Uterus (tissue), 4 donors: ENCODE measurements around the gene ASTN2. TPM values are rescaled to one million over a fixed set of nuclear protein-coding genes. Genes with fewer than 3 reads are reported as not detected.

ENCODE experiments used
- DNase-seq, 2 donors: peaks; one replicate each; pipeline ENCODE4 v3.0.0-alpha.2; 2019 to 2020
- H3K27ac ChIP-seq, 2 donors: fragments of 200-600 bp; sonication (generic); 1 replicate in 1 of 2; 2 replicates in 1 of 2; pipeline ENCODE4 v1.5.1; 2016 to 2018
- H3K27me3 ChIP-seq, 2 donors: fragments of 200-600 bp; sonication (generic); one replicate each; pipeline ENCODE4 v1.5.1; 2018 to 2019; ENCODE audit warnings: control low read depth in 1 of 2
- H3K36me3 ChIP-seq, 2 donors: fragments of 200-600 bp; sonication (generic); one replicate each; pipeline ENCODE4 v1.5.1; 2019; ENCODE audit warnings: control low read depth in 1 of 2
- H3K4me1 ChIP-seq, 2 donors: fragments of 200-600 bp; sonication (generic); one replicate each; pipeline ENCODE4 v1.5.1; 2018 to 2019; ENCODE audit warnings: control low read depth in 1 of 2
- H3K4me3 ChIP-seq, 2 donors: fragments of 200-600 bp; sonication (generic); 1 replicate in 1 of 2; 2 replicates in 1 of 2; pipeline ENCODE4 v1.5.1; 2018 to 2019; ENCODE audit warnings: mild to moderate bottlenecking in 1 of 2
- H3K9me3 ChIP-seq, 2 donors: fragments of 200-600 bp; sonication (generic); one replicate each; pipeline ENCODE4 v1.5.1; 2019; ENCODE audit warnings: control low read depth in 1 of 2
- POLR2A ChIP-seq, 2 donors: fragments of 450-650 bp; IDR thresholded peaks; one replicate each; pipeline ENCODE4 v1.6.1; 2016; ENCODE audit warnings: antibody characterized with exemption in 2 of 2, mild to moderate bottlenecking in 1 of 2, moderate library complexity in 1 of 2
- intact Hi-C: fragments of 100-400 bp; cut with DNase I; formaldehyde crosslinking; loops from one replicate; pipeline ENCODE4 v1.15.1; 2023; ENCODE audit warnings: low total_unique reads
- total RNA-seq, 4 donors: library from RNA; depleted of rRNA in 3 of 4; stranded (reverse); fragments of >200 nt in 3 of 4; gene quantifications; one replicate each; pipeline versions ENCODE4 v1.1.0 to v1.2.4, GENCODE V29; 2014 to 2023
- TF ChIP-seq, protein P1 (sequence below), 4 experiments: fragments of 200-600 bp in 2 of 4; fragments of 450-650 bp in 2 of 4; sonication (generic) in 2 of 4; IDR thresholded peaks; one replicate each; pipeline ENCODE4 v1.5.1; 2016 to 2019; ENCODE audit warnings: antibody characterized with exemption in 4 of 4, mild to moderate bottlenecking in 2 of 4, moderate library complexity in 1 of 4
- donor health status: DM: yes; HTN: yes; CAD: no.

Gene ASTN2
- total RNA-seq, 4 donors from 2014 or later: 1.8 to 8.6 (median 6.7) TPM

DNA sequence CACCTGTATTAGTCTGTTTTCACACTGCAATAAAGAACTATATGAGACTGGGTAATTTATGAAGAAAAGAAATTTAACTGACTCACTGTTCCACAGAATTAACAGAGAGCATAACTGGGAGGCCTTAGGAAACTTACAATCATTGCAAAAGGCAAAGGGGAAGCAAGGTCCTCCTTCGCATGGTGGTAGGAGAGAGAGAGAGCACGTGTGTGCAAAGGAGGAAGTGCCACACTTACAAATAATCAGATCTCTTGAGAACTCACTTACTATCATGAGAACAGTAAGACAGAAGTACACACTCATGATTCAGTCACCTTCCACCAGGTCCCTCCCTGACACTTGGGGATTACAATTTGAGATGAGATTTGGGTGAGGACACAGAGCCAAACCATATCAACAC lies 469.0 kb downstream of the ASTN2 start:
- DNase-seq: no peak
- Histone ChIP-seq H3K4me3 (no peak overlapping the region), H3K27me3 (no peaks in the 10 kb centered on the region), H3K27ac (no peak overlapping the region), H3K4me1 (no peaks in the 10 kb centered on the region), H3K9me3 (no peaks in the 10 kb centered on the region), H3K36me3 (no peaks in the 10 kb centered on the region)
- intact Hi-C loops: no loop called here
- no peak for TF ChIP-seq POLR2A (IDR thresholded peaks at IDR 0.05)
- TF ChIP-seq, protein P1, sequence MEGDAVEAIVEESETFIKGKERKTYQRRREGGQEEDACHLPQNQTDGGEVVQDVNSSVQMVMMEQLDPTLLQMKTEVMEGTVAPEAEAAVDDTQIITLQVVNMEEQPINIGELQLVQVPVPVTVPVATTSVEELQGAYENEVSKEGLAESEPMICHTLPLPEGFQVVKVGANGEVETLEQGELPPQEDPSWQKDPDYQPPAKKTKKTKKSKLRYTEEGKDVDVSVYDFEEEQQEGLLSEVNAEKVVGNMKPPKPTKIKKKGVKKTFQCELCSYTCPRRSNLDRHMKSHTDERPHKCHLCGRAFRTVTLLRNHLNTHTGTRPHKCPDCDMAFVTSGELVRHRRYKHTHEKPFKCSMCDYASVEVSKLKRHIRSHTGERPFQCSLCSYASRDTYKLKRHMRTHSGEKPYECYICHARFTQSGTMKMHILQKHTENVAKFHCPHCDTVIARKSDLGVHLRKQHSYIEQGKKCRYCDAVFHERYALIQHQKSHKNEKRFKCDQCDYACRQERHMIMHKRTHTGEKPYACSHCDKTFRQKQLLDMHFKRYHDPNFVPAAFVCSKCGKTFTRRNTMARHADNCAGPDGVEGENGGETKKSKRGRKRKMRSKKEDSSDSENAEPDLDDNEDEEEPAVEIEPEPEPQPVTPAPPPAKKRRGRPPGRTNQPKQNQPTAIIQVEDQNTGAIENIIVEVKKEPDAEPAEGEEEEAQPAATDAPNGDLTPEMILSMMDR (IDR thresholded peaks at IDR 0.05): no peak

DNA sequence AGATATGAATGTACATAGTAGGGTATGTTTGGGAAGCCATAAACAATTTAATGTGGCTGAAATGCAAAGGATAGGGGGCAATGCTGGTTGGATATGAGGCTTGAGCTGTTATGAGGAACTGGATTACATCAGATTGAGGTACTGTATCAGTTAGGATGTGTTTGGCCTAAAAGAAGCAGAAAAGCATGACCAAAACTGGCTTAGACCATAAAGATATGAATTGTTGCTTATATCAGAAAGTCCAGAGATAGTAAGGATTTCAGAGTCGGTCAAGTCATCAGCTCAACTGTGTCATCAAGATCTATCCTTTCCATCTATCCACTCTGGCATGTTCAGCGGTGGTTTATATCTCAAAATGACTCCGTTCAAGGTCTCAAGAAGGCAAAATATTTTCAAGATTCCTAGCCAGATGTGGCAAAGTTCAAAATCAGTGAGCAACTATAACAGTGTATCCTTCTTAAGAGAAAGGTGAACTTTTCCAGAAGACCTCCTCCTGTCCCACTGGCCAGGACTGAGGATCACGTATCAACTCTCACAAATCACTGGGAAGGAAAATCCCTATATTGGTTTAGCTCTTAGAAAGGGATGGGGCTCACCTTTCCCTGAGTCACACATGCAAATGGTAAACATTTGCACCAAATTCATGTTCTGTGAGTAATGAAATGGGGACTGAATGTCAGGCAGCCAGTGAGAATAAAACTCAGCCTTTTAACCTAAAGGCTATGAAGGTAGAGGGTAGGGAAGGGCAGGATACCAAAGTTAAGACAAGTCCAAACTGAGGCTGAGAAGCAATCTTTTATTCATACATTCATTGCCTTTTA lies 469.9 kb downstream of the ASTN2 start:
- Histone ChIP-seq H3K27ac (no peak overlapping the region), H3K4me1 (no peaks in the 10 kb centered on the region), H3K27me3 (no peaks in the 10 kb centered on the region), H3K36me3 (no peaks in the 10 kb centered on the region), H3K9me3 (no peaks in the 10 kb centered on the region), H3K4me3 (no peak overlapping the region)
- intact Hi-C loops: no loop called here
- no peak for TF ChIP-seq POLR2A (IDR thresholded peaks at IDR 0.05)
- TF ChIP-seq, protein P1 (IDR thresholded peaks at IDR 0.05): no peak
- no peak for DNase-seq

DNA sequence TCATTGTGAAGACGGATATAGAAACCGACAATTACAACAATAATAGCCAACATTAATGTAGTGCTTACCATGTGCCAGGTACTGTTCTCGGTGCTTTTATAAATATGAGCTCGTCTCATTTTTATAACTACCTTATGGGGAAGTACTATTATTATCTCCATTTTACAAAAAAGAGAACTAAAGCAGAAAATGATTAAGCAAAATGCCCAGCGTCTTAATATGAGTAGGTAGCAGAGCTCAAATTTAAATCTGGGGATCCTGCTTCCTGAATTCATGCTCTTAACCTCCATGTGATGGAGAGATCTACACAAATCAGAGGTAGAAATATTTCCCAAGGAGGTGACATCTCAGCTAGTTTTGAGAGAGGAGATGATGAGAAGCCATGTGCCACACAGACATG lies 470.9 kb downstream of the ASTN2 start:
- no peaks in the 10 kb centered on the region for H3K36me3 ChIP-seq
- TF ChIP-seq POLR2A (IDR thresholded peaks at IDR 0.05): no peak
- TF ChIP-seq, protein P1 (IDR thresholded peaks at IDR 0.05): no peak
- intact Hi-C loops: no loop called here
- no peaks in the 10 kb centered on the region for H3K27me3 ChIP-seq
- no peaks in the 10 kb centered on the region for H3K9me3 ChIP-seq
- no peak for DNase-seq
- no peak overlapping the region for H3K27ac ChIP-seq
- no peaks in the 10 kb centered on the region for H3K4me1 ChIP-seq
- no peak overlapping the region for H3K4me3 ChIP-seq

DNA sequence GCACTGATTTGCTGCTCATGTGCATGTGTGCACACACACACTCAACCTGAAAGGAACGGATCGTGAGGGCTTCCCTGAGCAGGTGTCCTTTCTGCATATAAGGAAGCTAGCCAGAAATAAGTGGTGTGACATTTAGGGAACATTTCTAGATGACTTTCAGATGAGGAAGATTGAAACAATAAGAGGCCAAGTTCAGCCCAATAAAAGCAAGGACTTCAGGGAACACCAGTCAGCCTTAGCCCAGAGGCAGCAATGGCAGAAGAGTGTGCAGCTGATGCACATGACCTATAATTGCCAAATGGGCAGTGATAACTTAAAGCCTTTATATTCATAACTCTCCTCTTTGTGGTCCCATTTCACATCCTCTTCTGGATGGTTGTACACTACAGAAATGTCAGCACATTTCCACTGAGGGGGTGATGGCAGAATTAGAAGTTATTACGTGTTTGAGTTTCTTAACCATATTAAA lies 472.2 kb downstream of the ASTN2 start:
- Histone ChIP-seq H3K27me3 (no peaks in the 10 kb centered on the region), H3K9me3 (no peaks in the 10 kb centered on the region), H3K36me3 (no peaks in the 10 kb centered on the region), H3K4me3 (no peak overlapping the region), H3K27ac (no peak overlapping the region), H3K4me1 (no peaks in the 10 kb centered on the region)
- intact Hi-C loops: no loop called here
- no peak for DNase-seq
- TF ChIP-seq POLR2A (IDR thresholded peaks at IDR 0.05): no peak
- TF ChIP-seq, protein P1 (IDR thresholded peaks at IDR 0.05): no peak

DNA sequence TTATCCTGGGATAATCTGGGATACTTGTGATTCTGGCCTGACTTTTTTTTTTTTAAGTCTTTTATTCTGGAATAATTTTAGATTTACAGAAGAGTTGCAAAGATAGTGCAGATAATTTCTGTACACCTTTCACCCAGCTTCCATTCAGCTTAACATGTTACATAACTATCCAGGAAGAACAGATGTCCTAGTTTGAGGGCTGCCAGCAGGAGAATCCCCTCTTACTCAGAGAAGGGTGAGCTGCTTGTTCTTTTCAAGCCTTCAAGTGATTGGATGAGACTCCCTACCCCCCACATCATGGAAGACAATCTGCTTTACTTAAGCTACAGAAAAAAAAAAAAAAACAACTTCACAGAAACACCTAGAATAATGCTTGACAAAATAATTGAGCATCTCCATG lies 473.6 kb downstream of the ASTN2 start:
- no peak for DNase-seq
- Histone ChIP-seq H3K27me3 (no peaks in the 10 kb centered on the region), H3K4me3 (no peak overlapping the region), H3K9me3 (no peaks in the 10 kb centered on the region), H3K4me1 (no peaks in the 10 kb centered on the region), H3K36me3 (no peaks in the 10 kb centered on the region), H3K27ac (no peak overlapping the region)
- intact Hi-C loops: no loop called here
- no peak for TF ChIP-seq POLR2A (IDR thresholded peaks at IDR 0.05)
- TF ChIP-seq, protein P1 (IDR thresholded peaks at IDR 0.05): no peak
